ENCODE data around the gene DDX43.

DDX43 gene

GRCh38 chr6:73371984-73372383 is 22.6 kb upstream of the DDX43 start:
- H3K9ac ChIP-seq (ENCODE audit: low read length): no peak overlapping the region
- no peak overlapping the region for H3K4me2 ChIP-seq (ENCODE audit: low read length)
- H4K20me1 ChIP-seq (ENCODE audit: insufficient read depth, low read length): no peaks in the 10 kb centered on the region
- H3K4me3 ChIP-seq (ENCODE audit: low read depth, low read length, poor library complexity, severe bottlenecking): no peak overlapping the region
- H3K79me2 ChIP-seq (ENCODE audit: insufficient read depth, low read length): no peaks in the 10 kb centered on the region
- H2AFZ ChIP-seq (ENCODE audit: low read length): no peak overlapping the region
- H3K27ac ChIP-seq (ENCODE audit: low read depth, low read length, poor library complexity, severe bottlenecking): no peak overlapping the region
- H3K36me3 ChIP-seq (ENCODE audit: insufficient read depth, low read length): no peaks in the 10 kb centered on the region
- TF ChIP-seq CTCF (IDR thresholded peaks at IDR 0.05; ENCODE audit: low read length) (no peak), EZH2 (IDR thresholded peaks at IDR 0.05; ENCODE audit: borderline replicate concordance, low read length) (no peak)
- no peaks in the 10 kb centered on the region for H3K4me1 ChIP-seq (ENCODE audit: insufficient read depth, low read length, severe bottlenecking)
- H3K9me3 ChIP-seq (ENCODE audit: low read length): no peaks in the 10 kb centered on the region; the same call in 1 of the 2 replicates
- no peaks in the 10 kb centered on the region for H3F3A ChIP-seq (ENCODE audit: insufficient read depth, low read length)
- H3K27me3 ChIP-seq (ENCODE audit: insufficient read depth, low read length): no peaks in the 10 kb centered on the region
- H3K9me2 ChIP-seq (ENCODE audit: low read depth, low read length): no peaks in the 10 kb centered on the region

GRCh38 chr6:73372516-73372915 is 22.1 kb upstream of the DDX43 start:
- Histone ChIP-seq H3K4me3 (ENCODE audit: low read depth, low read length, poor library complexity, severe bottlenecking) (no peak overlapping the region), H3K27me3 (ENCODE audit: insufficient read depth, low read length) (no peaks in the 10 kb centered on the region), H3F3A (ENCODE audit: insufficient read depth, low read length) (no peaks in the 10 kb centered on the region), H3K27ac (ENCODE audit: low read depth, low read length, poor library complexity, severe bottlenecking) (no peak overlapping the region), H3K4me2 (ENCODE audit: low read length) (no peak overlapping the region), H3K9me2 (ENCODE audit: low read depth, low read length) (no peaks in the 10 kb centered on the region), H3K9ac (ENCODE audit: low read length) (no peak overlapping the region), H2AFZ (ENCODE audit: low read length) (no peak overlapping the region), H4K20me1 (ENCODE audit: insufficient read depth, low read length) (no peaks in the 10 kb centered on the region), H3K9me3 (ENCODE audit: low read length) (no peaks in the 10 kb centered on the region; the same call in 1 of the 2 replicates), H3K36me3 (ENCODE audit: insufficient read depth, low read length) (no peaks in the 10 kb centered on the region), H3K4me1 (ENCODE audit: insufficient read depth, low read length, severe bottlenecking) (no peaks in the 10 kb centered on the region), H3K79me2 (ENCODE audit: insufficient read depth, low read length) (no peaks in the 10 kb centered on the region)
- no peak for TF ChIP-seq CTCF (IDR thresholded peaks at IDR 0.05; ENCODE audit: low read length)

GRCh38 chr6:73375216-73375615 is 19.4 kb upstream of the DDX43 start:
- Histone ChIP-seq H3K4me2 (ENCODE audit: low read length) (no peak overlapping the region), H2AFZ (ENCODE audit: low read length) (no peak overlapping the region)

More at GRCh38 chr6:73375216-73375615, 19.4 kb upstream of the DDX43 start:
- H3K9me2 ChIP-seq (ENCODE audit: low read depth, low read length): no peaks in the 10 kb centered on the region
- no peaks in the 10 kb centered on the region for H3K4me1 ChIP-seq (ENCODE audit: insufficient read depth, low read length, severe bottlenecking)
- H3K79me2 ChIP-seq (ENCODE audit: insufficient read depth, low read length): no peaks in the 10 kb centered on the region
- H3K27ac ChIP-seq (ENCODE audit: low read depth, low read length, poor library complexity, severe bottlenecking): no peak overlapping the region
- H3F3A ChIP-seq (ENCODE audit: insufficient read depth, low read length): no peaks in the 10 kb centered on the region
- H3K9ac ChIP-seq (ENCODE audit: low read length): no peak overlapping the region
- no peaks in the 10 kb centered on the region for H3K36me3 ChIP-seq (ENCODE audit: insufficient read depth, low read length)
- no peaks in the 10 kb centered on the region; the same call in 1 of the 2 replicates for H3K9me3 ChIP-seq (ENCODE audit: low read length)
- no peak for TF ChIP-seq EZH2 (IDR thresholded peaks at IDR 0.05; ENCODE audit: borderline replicate concordance, low read length)
- no peak for TF ChIP-seq CTCF (IDR thresholded peaks at IDR 0.05; ENCODE audit: low read length)
- no peak overlapping the region for H3K4me3 ChIP-seq (ENCODE audit: low read depth, low read length, poor library complexity, severe bottlenecking)
- H3K27me3 ChIP-seq (ENCODE audit: insufficient read depth, low read length): no peaks in the 10 kb centered on the region
- H4K20me1 ChIP-seq (ENCODE audit: insufficient read depth, low read length): no peaks in the 10 kb centered on the region

All from OCI-LY1 (cell line).